H4 (cell line): ENCODE data around the gene TSPAN18. TPM values are rescaled to one million over a fixed set of nuclear protein-coding genes. Genes with fewer than 3 reads are reported as not detected.
A peak's percentile ranks its signal among the peaks of the same experiment; 100 is the strongest.

Source experiments
- DNase-seq: peaks from one replicate; pipeline ENCODE4 v3.0.0-alpha.2; 2015; ENCODE audit warnings: low spot score
- total RNA-seq: library from RNA; depleted of rRNA; stranded (reverse); fragments of >200 nt; shearing (Covaris generic); gene quantifications from 2 replicates; pipeline ENCODE4 v1.2.3, GENCODE V29; 2014

The TSPAN18 gene
- total RNA-seq, 1 experiment from 2014 or later = 0.83 TPM

- no peak for DNase-seq
These were observed 96.2 kb downstream of the TSPAN18 start for GRCh38 chr11:44823006-44823405.

- DNase-seq = no peak
These were observed 97.1 kb downstream of the TSPAN18 start for GRCh38 chr11:44823868-44824267.

DNA sequence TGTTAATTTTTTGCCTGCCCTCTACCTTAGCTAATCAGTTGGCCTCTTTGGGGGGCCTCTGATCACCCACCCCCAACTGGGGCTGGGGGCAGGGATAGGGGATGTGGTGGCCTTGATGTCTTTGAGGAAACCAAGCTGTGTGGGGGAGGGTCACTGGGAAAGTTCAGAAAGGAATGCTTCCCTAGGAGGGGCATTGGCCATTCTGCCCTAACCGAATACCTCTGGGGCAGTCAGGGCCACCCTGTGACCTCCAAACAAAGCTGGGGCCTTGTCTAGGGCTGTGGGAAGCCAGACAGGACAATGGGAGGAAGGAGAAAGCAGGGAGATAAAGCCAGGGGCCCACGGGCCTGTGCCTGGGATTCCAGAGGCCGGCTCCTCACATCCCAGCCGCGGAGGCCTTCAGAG is 97.5 kb downstream of the TSPAN18 start:
- no peak for DNase-seq

GRCh38 chr11:44825058-44825785 is 98.5 kb downstream of the TSPAN18 start:
- no peak for DNase-seq

DNA sequence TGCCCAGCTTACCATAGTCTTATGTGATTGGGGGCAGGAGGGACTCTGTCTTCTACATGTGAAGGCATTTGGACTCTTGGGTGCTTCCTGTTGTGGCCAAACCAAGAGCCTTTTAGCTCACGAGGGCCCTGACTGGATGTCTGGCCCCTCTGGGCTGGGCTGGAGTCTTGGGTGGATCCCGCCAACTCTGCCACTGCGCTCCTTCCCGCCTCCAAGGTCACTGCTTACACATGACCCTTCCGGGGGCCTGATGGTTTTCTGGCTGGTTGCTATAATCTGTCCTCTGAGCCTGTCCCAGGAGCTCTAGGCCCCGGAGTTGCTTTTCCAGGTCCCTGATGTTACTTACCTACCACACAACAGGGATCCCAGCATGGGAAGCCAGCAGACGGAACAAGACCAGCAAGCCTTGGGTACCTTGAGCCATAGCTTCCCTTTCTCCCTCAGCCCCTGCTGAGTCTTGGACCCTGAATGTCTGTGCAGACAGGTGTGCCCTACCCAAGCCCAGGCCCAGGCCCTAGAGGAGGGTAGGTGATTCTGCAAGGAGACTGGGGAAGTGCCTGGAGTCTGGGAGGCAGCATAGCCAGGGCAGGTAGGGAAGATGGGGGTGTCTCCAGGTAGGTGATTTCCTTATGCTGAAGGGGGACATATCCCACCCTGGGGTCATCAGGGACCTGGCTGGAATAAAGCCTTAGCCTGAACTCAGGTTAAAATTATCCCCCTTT is 100.3 kb downstream of the TSPAN18 start:
- no peak for DNase-seq

- no peak for DNase-seq
These were observed 101.5 kb downstream of the TSPAN18 start for GRCh38 chr11:44828296-44828695.

DNA sequence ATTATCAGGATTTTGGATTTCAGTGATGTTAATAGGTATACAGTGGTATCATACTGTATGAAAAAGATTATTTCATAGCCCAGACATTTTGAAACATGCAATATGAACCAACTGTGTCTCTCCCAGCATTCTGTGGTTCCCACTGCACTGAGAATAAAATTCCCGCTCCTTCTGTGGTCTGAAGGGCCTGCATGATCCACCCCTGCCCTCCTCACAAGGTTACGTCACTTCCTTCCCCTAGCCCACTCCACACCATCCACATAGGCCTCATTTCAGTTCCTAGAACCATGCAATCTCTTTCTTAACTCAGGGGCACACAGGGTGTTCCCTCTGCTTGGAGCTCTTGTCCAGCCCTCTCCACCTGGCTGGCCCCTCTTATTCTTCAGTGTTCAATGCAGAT is 103.1 kb downstream of the TSPAN18 start:
- no peak for DNase-seq

DNA sequence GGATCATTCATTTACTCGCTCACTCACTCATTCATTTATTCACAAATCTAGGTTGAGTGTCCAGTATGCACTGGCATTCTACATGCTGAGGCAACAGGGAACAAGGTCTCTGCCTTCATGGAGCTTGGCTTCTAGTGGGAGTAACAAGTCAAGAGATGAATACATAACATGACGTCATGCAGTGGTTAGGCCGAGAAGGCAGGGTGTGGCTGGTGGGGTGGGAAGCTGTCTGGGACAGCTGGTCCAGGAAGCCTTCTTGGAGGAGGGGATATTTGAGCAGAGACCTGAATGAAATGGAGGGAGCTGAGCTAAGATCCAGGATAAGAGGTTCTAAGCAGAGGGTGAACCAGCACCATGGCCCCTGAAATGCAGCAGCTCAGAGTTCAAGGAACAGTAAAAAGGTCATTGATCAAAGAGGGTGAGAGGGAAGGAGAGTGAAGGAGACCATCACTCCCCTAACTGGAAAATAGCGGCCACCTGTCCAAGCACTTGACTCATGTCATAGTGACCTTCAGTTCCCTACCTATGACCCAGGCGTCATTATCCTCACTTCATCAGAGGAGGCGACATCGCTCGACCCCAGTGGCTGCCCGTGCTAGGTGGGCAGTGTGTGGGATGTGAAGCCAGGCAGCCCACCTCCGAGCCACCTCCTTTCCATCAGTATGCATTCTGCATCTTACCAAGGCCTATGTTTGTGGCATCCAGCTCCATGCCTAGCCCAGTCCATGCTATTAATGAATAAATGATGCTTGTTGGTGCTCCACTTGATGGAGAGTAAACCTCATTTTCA is 105.0 kb downstream of the TSPAN18 start:
- DNase-seq = peak; percentile 37

GRCh38 chr11:44832452-44832851 is 105.7 kb downstream of the TSPAN18 start:
- DNase-seq = no peak

- no peak for DNase-seq
These were observed 106.6 kb downstream of the TSPAN18 start for GRCh38 chr11:44833221-44833876.

- no peak for DNase-seq
These were observed 107.2 kb downstream of the TSPAN18 start for GRCh38 chr11:44833877-44834452.

DNA sequence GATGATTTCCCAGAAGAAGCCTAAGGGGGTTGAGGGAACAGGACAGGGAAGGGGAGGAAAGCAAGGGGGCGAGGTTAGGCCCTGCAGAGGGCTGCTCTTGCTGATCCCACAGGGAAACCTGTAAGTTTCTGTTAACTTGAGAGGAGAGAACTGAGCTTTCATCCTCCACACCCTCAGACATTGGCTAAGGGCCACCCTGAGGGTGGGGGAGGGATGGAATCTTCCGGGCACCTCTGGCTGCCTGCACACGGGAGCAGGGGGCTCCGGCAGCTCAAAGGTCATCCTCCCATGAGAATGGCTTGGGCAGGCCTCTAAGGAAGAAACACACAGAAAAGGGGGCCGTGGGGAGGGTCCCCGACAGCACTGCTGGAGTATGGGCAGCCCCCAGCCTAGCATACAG is 108.1 kb downstream of the TSPAN18 start:
- DNase-seq = no peak

- DNase-seq = no peak
These were observed 108.5 kb downstream of the TSPAN18 start for GRCh38 chr11:44835296-44835695.

- DNase-seq = no peak
These were observed 109.2 kb downstream of the TSPAN18 start for GRCh38 chr11:44835938-44836337.

DNA sequence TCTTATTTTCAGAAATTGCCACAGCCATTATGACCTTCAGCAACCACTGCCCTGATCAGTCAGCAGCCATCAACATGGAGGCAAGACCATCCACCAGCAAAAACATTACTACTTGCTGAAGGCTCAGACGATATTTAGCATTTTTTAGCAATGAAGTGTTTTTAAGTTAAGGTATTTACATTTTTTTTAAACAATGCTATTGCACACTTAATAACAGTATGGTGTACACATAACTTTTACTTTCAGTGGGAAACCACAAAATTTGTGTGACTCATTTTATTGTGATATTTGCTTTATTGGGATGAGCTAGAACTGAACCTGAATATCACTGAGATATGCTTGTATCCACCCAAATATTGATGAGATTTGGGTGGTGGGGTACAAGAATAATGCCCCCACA is 110.9 kb downstream of the TSPAN18 start:
- DNase-seq = no peak

DNA sequence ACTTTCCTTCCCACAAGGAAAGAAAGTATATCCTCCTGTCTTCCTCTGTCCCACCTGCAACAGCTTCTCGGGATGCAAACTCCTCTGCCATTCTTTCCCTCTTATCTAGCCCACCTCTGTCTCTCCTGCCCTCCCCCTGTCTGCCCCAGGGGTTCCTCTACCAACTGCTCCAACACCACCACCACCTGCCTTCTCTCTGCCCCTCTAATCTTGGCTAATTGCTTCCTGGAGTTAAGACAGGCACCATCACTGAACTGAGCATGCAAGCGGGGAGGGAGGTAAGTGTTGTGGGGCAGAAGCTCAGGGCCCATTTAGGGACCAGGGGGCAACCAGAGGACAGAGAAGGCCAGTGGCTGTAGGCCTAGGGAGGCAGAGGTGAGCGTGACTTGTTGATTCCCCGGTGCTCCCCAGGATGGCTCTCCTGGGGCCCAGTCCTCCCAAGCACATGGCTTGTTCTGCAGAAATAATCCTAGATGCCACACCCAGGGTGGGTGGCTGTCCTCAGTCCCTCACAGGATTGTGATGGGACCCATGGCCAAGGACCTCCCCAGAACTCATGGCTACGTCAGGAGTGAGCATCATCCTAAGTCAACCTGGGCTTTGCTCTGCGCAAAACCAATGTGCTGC is 112.8 kb downstream of the TSPAN18 start:
- DNase-seq = no peak

DNA sequence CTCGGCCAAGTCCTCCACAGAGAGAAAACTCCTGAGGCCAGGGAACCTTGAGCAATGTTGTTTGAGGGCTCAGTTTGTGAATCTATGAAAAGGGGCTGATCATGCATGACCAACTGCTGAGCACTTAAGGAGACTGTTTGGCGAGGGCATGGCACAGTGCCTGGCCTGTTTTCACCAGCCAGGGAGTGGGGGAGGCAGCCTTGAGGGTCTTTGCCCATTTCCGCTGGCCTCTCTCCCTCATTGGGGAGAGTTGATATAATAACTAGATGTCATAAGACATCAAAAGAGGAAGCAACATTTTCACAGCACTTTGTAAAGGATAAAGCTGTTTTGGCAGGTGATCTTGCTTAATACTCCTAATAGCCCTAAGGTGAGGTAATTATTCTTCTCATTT is 113.3 kb downstream of the TSPAN18 start:
- no peak for DNase-seq

GRCh38 chr11:44840521-44841251 is 113.9 kb downstream of the TSPAN18 start:
- DNase-seq = no peak

DNA sequence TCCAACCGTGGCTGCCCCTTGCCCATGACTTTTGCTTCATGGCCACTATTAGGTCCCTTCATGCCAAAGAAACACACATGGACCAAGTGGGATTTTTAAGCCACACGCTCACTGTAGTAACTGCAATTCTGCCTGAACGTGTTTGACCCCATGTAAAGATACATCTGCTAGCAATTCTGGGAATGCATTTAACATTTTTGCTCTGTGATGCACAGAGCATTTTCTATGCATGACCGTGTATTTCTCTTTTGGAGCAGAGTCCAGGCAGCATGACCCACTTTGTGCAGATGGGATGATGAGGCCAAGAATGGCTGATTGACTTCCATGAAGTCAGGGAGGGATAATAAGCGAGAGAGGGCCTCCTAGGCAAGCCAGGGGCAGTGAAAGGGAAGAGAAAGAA is 115.5 kb downstream of the TSPAN18 start:
- DNase-seq = no peak

DNA sequence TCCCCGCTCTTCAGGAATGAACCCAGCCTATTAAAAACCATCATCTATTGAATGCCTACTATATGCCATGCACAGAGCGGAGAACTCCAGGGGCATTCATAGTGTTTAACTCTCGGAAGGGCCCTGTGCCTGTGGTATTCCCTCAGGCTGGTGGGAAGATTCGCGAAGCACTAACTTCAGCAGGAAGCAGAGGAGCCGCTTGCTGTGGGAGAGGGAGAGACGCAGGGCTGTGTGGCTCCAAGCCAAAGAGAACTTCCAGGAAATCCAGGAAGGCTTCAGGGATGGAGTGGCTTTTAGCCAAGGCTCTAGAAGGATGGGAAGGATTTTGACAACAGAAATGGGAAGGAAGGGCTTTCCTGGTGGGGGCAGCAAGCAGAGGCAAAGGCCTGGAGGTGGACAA is 120.1 kb downstream of the TSPAN18 start:
- DNase-seq = no peak

- DNase-seq = no peak
These were observed 120.6 kb downstream of the TSPAN18 start for GRCh38 chr11:44847316-44847715.
